Effector memory CD4-positive, alpha-beta T cell (primary cell): Measurements from ENCODE around the gene LRBA.
A peak's percentile ranks its signal among the peaks of the same experiment; 100 is the strongest.
"Not testable (repeated sequence)": the region's sequence is repeated elsewhere in the genome, so short reads cannot be mapped to it uniquely, and the experiment has no call there.

Experiments
- DNase-seq, 3 donors: peaks; one replicate each; pipeline ENCODE4 v3.0.0-alpha.2; 2020
- H3K27ac ChIP-seq: 2 replicates; pipeline ENCODE4 v1.7.0; 2013; ENCODE audit warnings: mild to moderate bottlenecking, low read length, moderate library complexity; ENCODE audit not compliant: insufficient read depth, poor library complexity, severe bottlenecking
- H3K27me3 ChIP-seq: replicated peaks from 2 replicates; pipeline ENCODE4 v1.7.0; 2013; ENCODE audit warnings: mild to moderate bottlenecking, low read length; ENCODE audit not compliant: insufficient read depth, control insufficient read depth, poor library complexity, severe bottlenecking
- H3K36me3 ChIP-seq: 2 replicates; pipeline ENCODE4 v1.7.0; 2013; ENCODE audit warnings: mild to moderate bottlenecking, low read length, moderate library complexity; ENCODE audit not compliant: control insufficient read depth, insufficient read depth
- H3K4me1 ChIP-seq: 2 replicates; pipeline ENCODE4 v1.7.0; 2013; ENCODE audit warnings: low read length, mild to moderate bottlenecking; ENCODE audit not compliant: control insufficient read depth, insufficient read depth, poor library complexity, severe bottlenecking
- H3K4me3 ChIP-seq: 2 replicates; pipeline ENCODE4 v1.7.0; 2013; ENCODE audit warnings: low read length, low read depth, mild to moderate bottlenecking; ENCODE audit not compliant: insufficient read depth, poor library complexity, severe bottlenecking
- H3K9me3 ChIP-seq: 2 replicates; pipeline ENCODE4 v1.7.0; 2013; ENCODE audit warnings: mild to moderate bottlenecking, low read length, moderate library complexity; ENCODE audit not compliant: control insufficient read depth

Gene LRBA

GRCh38 chr4:151043803-151044515 is 28.9 kb upstream of the LRBA start:
- no peak for DNase-seq
- Histone ChIP-seq H3K4me3 (no peak overlapping the region), H3K27me3 (no peaks in the 10 kb centered on the region), H3K27ac (no peak overlapping the region), H3K4me1 (no peaks in the 10 kb centered on the region), H3K36me3 (no peaks in the 10 kb centered on the region), H3K9me3 (no peaks in the 10 kb centered on the region)

GRCh38 chr4:151039733-151040132 is 24.6 kb upstream of the LRBA start:
- Histone ChIP-seq H3K9me3 (no peaks in the 10 kb centered on the region), H3K4me3 (no peak overlapping the region), H3K27ac (no peak overlapping the region), H3K36me3 (no peaks in the 10 kb centered on the region), H3K4me1 (no peaks in the 10 kb centered on the region), H3K27me3 (no peaks in the 10 kb centered on the region)
- no peak for DNase-seq

GRCh38 chr4:151038452-151039157 is 23.5 kb upstream of the LRBA start:
- H3K4me1 ChIP-seq = no peaks in the 10 kb centered on the region
- DNase-seq = no peak
- no peaks in the 10 kb centered on the region for H3K9me3 ChIP-seq
- no peak overlapping the region for H3K27ac ChIP-seq
- no peaks in the 10 kb centered on the region for H3K27me3 ChIP-seq
- H3K4me3 ChIP-seq = no peak overlapping the region
- H3K36me3 ChIP-seq = no peaks in the 10 kb centered on the region

- no peak for DNase-seq
These were observed 20.8 kb upstream of the LRBA start for GRCh38 chr4:151035911-151036310.

GRCh38 chr4:151035328-151035727 is 20.2 kb upstream of the LRBA start:
- H3K4me3 ChIP-seq = no peak overlapping the region
- H3K27me3 ChIP-seq = peaks cover 3% of the 10 kb centered on the region
- H3K9me3 ChIP-seq = no peaks in the 10 kb centered on the region
- H3K4me1 ChIP-seq = no peaks in the 10 kb centered on the region
- no peak for DNase-seq
- H3K36me3 ChIP-seq = no peaks in the 10 kb centered on the region
- no peak overlapping the region for H3K27ac ChIP-seq

More at GRCh38 chr4:151035911-151036310, 20.8 kb upstream of the LRBA start:
- H3K4me1 ChIP-seq = no peaks in the 10 kb centered on the region
- H3K27me3 ChIP-seq = peaks cover 3% of the 10 kb centered on the region
- H3K4me3 ChIP-seq = no peak overlapping the region
- H3K27ac ChIP-seq = no peak overlapping the region
- no peaks in the 10 kb centered on the region for H3K9me3 ChIP-seq
- H3K36me3 ChIP-seq = no peaks in the 10 kb centered on the region

- Histone ChIP-seq H3K4me1 (no peaks in the 10 kb centered on the region), H3K36me3 (no peaks in the 10 kb centered on the region), H3K9me3 (no peaks in the 10 kb centered on the region), H3K4me3 (no peak overlapping the region), H3K27me3 (peaks cover 3% of the 10 kb centered on the region), H3K27ac (no peak overlapping the region)
- no peak for DNase-seq
These were observed 19.7 kb upstream of the LRBA start for GRCh38 chr4:151034829-151035228.

- Histone ChIP-seq H3K4me3 (peak overlapping the region; percentile 22), H3K27ac (no peak overlapping the region), H3K27me3 (peaks cover 3% of the 10 kb centered on the region), H3K36me3 (no peaks in the 10 kb centered on the region), H3K9me3 (no peaks in the 10 kb centered on the region), H3K4me1 (no peaks in the 10 kb centered on the region)
- DNase-seq = no peak
These were observed 16.9 kb upstream of the LRBA start for GRCh38 chr4:151031831-151032605.

- no peak overlapping the region for H3K27ac ChIP-seq
- H3K27me3 ChIP-seq = peaks cover 3% of the 10 kb centered on the region
- H3K4me3 ChIP-seq = no peak overlapping the region
- no peaks in the 10 kb centered on the region for H3K9me3 ChIP-seq
- no peak for DNase-seq
- H3K4me1 ChIP-seq = no peaks in the 10 kb centered on the region
- H3K36me3 ChIP-seq = no peaks in the 10 kb centered on the region
These were observed 14.5 kb upstream of the LRBA start for GRCh38 chr4:151029537-151029936.

- not testable (repeated sequence) for DNase-seq, H3K4me1 ChIP-seq, H3K4me3 ChIP-seq, H3K9me3 ChIP-seq, H3K27ac ChIP-seq, H3K36me3 ChIP-seq, H3K27me3 ChIP-seq
These were observed 13.9 kb upstream of the LRBA start for GRCh38 chr4:151029006-151029405.

- no peak overlapping the region for H3K4me3 ChIP-seq
- H3K36me3 ChIP-seq = no peaks in the 10 kb centered on the region
- no peak overlapping the region for H3K27ac ChIP-seq
- no peaks in the 10 kb centered on the region for H3K9me3 ChIP-seq
- DNase-seq = no peak
- no peaks in the 10 kb centered on the region for H3K4me1 ChIP-seq
- no peaks in the 10 kb centered on the region for H3K27me3 ChIP-seq
These were observed 10.7 kb upstream of the LRBA start for GRCh38 chr4:151025759-151026158.
